HG03460 (cell line): Measurements from ENCODE around the gene SLC26A6.

Experiments used
- ATAC-seq: cut with Tn5 transposase; IDR thresholded peaks from one replicate; pipeline ENCODE4 v1.9.1; 2021; ENCODE audit not compliant: unreplicated experiment

Gene SLC26A6, protein sequence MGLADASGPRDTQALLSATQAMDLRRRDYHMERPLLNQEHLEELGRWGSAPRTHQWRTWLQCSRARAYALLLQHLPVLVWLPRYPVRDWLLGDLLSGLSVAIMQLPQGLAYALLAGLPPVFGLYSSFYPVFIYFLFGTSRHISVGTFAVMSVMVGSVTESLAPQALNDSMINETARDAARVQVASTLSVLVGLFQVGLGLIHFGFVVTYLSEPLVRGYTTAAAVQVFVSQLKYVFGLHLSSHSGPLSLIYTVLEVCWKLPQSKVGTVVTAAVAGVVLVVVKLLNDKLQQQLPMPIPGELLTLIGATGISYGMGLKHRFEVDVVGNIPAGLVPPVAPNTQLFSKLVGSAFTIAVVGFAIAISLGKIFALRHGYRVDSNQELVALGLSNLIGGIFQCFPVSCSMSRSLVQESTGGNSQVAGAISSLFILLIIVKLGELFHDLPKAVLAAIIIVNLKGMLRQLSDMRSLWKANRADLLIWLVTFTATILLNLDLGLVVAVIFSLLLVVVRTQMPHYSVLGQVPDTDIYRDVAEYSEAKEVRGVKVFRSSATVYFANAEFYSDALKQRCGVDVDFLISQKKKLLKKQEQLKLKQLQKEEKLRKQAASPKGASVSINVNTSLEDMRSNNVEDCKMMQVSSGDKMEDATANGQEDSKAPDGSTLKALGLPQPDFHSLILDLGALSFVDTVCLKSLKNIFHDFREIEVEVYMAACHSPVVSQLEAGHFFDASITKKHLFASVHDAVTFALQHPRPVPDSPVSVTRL

DNA sequence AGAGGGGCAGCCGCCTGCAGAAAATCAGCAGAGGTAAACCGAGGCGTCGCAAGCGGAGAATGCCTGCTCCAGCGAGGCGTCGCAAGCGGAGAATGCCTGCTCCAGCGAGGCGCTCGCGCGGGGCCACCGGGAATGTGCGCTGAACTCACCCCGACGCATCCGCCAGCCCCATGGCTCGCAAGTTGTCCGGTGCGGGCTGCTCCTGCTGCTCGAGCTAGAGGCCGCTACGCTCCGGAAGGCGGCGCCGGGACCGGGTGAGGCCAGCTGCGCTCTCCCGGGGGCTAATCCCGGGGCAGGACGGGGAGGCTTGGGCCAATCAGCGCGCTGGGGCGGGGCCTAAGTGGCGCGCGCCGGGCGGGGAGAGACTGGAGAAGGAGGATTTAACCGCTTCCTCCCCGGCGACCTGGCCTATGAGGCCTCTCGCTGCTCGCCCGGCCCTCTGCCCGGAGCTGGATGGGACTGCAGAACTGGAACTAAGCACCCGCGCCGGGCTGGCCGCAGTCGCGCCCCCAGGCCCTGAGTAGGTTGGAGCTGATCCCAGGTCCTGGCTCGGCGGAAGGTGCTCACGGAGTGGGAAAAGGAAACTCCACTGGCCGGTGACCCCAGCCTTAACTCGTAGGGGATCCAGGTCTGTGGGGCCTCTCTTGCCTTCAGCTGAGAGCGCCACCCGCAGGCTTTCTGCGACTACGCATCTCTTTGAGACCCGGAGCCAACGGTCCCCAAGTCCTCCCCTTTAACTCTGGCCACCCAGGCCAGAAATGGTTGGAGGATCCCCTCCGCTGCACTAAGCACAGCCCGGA is at the start of gene SLC26A6:
Gene SLC26A6 (minus strand): TSS at position 240 of the 800 bp plus-strand sequence. CDS start 68 bp downstream, at position 172.
- peak; percentile 82 for ATAC-seq

DNA sequence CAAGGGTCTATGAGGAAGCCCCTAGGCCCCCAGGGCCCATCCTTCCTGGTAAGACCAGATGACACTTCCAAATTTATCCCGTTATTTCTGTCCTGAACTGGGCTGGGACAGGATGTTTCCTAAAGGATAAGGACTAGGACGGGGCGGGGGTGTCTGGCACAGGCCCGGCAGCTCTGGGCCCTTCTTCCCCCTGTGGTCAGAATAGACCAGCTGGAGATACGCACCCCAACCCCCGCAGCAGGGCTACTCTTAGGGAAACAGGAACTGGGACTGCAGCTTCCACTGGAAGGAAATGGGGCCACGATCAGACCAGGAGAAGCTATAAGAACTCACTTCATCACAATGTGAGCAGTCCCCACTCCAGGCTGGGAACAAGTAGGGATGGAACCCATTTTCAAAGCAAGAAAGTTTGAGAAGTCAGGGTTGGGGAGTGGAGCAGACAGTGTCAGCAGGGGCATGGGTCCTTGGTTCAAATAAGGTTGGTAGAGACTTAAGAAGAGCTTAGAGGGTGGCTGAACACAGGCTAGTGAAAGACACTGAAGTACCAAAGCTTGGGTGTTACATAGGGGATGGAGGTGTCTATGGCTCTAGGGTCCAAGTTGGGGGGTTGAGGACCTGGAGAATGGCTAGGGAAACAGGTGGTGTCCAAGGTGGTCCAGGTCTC is 49.4 kb upstream of the SLC26A6 start:
- no peak for ATAC-seq

DNA sequence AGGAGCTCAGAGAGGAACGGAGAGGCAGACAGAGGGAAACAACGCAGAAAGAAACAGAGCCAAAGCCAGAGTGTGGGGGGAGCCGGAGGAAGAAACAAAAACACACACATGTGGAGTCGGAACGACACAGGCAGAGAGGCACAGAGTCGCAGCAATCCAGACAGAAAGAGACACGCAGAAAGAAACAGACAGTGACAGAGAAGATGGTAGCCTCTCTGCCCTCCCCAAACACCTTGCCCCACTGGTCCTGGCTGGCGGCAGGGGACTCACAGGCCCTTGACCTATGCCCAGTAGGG is 48.7 kb upstream of the SLC26A6 start:
- no peak for ATAC-seq

DNA sequence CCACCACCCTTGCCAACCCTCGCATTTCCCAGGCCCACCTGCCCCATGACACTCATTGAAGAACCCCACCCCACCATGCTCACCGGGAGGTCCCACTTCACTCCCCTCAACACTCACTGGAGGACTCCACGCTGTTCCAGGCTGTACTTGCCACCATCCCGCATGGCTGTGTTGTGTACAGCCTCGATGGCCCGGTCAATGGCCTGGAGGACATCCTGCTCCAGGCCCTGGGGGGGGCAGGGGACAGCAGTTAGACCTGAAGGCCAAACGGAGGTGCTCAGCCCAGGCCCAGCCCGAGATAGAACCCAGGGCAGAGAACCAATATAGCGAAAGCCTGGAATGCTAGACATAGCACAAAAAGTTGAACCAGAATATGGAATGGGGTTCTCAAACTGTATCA is 47.5 kb upstream of the SLC26A6 start:
- ATAC-seq: no peak

DNA sequence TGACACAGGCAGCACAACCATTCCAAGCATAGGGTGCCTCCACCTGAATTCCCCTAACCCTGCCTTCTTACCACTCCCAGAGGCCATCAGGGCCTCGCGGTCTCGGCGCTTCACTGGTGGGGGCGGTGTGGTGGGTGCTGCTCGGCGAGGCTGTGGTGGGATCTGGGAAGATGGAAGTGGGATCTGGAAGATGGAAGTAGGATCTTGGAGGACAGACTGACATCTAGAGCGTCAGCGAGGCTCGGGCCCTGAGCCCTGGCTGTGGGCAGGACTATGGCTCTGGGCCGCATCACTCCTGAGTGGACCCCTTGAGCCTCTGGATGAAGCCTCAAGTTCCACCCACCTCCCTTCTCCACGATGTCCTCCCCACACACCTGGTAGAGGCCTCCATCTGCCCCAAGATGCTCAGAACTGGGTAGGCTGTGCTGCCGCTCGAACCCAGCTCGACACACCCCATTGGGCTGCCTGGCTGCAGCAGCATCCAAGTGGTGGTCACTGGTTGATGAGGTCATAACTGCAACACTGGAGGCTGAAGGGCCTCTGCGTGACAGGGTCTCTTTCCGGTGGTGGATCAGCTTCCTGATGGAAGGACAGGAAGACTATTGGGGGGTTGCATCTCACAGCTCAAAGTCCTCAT is 46.8 kb upstream of the SLC26A6 start:
- ATAC-seq: no peak

DNA sequence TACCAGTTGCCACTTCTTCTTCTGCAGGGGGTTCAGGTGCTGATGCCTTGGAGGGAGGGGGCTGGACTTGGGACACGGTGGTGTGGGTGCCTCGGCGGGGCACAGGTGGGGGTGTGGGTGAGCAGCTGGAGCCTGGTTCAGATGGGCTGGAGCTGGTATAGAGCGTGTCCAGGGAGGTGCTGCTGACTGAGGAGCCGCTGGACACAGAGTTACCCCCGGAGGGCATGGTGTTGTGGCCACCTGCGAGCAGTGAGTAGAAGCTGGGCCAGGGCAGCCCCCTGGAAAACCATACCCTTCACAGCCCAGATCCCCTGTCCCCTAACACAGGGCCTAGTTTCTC is 46.2 kb upstream of the SLC26A6 start:
- ATAC-seq: no peak

DNA sequence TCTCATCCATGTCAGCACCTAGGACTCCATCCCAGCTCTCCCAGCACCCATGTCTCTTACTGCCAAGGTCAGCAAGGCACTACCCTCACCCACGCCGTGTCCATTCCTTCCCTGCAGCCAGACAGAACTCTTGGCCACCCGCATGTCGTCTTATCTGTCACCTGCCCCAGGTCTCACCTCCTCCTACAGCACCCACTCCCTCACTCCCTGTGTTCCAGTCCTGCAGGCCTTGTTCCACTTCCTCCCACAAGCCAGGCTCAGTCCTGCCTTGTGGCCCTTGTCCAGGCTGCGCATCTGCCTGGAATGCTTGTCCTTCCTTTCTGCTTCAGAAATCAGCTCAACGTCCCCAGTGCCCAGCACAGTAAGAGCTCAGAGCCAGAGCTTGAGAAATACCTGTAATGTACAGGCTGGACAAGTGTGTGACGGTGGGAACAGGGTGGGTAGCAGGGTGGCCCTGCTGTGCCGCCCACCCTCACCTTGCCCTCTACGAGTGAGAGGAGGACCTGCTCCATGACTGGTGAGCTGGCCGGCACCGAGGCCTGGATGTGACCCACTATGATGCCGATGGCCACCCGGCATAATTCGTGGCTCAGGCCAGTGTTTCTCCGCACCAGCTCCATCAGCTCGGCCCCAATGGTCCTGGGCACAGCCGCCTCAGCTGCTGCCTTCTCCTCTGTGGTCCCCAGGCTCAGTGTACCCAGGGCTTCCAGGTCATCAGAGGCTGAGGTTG is 45.7 kb upstream of the SLC26A6 start:
- ATAC-seq: no peak

DNA sequence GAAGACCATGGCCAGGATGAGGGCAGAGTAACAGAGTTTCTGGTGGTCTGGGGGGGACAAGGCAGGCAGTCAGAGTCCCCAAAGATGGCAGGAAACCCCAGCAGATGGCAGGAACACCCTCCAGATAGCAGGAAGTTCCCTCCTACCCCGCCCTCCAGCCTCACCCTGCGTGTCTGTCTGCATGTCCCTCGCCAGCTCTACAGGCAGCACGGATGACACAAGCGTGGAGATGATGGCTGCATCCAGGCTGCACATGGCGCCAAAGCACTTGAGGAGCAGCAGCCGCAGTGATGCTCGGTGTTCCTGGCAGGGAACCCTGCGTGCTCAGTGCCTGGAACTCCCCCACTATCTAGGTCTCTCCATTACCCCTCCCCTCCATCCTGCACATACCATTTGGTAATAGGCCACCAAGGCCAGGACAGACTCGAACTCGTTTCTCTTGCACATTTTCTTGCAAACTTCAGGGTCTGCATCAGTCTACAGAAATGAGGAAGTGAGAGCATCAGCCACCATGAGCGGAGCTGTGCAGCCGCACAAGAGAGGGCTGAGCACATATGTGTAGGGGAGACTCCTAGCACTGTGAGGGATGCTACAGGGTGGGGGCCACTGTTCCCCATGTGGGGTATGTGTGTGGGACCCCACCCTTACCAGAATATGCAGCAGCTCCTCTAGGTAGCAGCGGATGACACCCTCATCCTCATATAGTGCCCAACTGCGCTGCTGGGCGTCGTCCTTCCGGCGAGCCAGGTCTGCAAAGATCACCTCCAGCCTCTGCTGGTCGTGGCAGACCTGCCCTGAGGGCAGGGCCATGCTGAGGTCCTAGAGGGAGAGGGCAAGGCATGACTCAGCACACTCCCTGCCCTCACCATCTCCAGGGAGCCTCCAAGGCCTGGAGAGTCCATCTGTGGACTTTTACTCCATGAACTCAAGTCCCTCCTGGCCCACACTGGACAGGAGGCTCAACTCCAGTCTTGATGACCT is 44.4 kb upstream of the SLC26A6 start:
- ATAC-seq: no peak

DNA sequence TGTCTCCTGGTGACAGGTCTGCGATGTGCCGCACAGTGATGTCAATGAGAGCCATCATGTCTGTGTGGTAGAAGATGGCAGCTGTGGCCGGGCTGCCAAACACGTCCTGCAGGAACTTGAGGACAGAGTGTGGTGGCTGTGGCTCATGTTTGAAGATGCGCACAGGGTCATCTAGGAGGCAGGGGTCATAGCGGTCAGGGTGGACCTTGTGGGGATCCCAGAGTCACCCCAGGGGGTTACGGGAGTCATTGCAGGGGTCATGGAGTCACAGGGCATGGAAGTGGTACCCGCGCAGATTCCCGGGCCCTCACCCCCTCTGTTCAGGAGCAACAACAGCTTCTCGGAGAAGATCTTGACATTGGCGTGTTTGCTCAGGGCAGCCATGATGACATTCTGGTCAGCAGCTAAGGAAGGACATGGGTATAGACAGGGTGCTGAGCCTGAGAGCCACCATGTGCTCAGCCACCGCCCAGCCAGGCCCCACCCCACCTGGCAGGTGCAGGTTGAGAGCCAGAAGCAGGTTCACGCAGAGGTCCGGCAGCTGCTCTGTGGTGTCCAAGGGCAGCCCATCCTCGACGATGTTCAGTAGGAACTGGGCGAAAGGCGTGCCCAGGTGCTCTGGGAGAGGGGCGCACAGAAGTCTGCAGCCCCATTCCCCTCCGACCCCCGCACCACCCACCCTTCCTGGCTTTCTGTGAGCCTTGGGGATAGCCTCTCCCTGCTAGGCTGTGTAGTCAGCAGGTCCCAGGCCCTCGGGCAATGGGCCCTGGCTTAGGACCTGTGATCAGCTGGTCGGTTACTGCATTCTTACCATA is 43.5 kb upstream of the SLC26A6 start:
- no peak for ATAC-seq

DNA sequence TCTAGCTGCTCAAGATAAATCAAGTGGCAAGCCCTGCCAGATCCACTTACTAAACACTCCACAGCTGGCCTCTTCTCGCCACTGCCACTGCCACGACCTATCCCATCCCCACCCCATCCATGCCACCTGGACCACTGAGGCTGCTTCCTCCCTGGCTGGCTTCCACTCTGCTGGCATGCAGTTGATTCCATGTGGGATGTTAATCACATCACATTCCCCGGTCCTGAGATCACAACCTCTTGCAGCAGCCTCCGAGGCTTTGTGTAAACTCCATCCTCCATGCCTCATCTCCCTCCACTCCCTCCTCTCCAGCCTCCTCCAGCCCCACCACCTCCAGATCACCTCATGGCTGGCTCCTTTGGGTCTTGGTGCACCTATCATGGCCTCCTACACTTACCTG is 42.8 kb upstream of the SLC26A6 start:
- no peak for ATAC-seq

DNA sequence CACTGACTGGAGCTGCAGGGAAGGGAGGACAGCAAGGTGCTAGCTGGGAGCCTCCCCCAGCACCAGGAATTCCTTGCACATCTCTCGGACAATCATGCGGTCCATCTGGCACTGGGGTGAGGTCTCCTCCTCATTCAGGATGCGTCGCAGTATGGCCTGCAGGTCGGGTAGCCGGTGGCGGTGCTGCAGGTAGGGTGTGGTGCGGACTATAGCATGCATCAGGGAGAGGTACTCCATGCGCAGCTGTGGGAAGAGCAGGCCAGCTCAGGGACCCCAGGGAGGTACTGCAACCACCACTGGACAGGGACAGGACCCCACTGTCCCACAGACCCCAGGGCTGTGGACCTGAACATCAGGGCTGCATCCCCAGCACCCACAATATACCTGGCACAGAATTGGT is 39.2 kb upstream of the SLC26A6 start:
- ATAC-seq: no peak

DNA sequence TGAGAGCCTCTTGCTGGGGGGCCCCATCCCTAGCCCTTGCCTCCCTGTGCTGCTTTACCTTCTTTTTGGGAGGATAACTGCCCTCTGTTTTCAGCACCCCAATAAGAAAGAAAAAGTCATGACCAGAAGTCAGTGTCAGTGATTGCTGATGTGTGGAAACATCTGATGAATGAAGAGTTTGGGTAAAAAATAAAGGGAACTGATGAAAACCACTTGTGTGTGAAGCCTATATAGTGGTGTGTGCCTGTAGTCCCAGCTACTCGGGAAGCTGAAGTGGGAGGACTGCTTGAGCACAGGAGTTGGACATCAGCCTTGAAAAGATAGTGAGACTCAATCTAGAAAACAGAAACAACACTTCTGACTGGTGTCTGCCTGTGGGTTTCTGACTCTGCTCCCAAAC is 37.3 kb upstream of the SLC26A6 start:
- ATAC-seq: no peak

DNA sequence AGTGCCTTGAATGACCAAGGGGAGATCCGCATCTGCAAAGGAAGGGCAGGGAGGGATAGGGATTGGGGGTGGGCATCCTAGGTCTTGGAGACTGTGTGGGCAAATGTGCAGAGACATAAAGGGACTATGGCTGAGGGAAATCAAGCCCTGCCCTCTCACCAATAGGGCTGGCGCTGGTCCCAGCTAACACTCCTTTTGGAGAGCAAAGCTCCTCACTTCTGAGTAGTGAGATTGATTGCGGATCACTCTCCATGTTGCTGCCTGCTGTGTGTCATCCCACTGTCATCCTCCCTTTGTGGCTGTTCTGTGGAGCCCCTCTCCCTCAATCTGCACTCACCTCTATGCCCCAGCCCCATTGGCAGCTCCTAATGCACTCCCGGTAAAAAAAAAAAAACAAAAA is 29.7 kb upstream of the SLC26A6 start:
- ATAC-seq: no peak

DNA sequence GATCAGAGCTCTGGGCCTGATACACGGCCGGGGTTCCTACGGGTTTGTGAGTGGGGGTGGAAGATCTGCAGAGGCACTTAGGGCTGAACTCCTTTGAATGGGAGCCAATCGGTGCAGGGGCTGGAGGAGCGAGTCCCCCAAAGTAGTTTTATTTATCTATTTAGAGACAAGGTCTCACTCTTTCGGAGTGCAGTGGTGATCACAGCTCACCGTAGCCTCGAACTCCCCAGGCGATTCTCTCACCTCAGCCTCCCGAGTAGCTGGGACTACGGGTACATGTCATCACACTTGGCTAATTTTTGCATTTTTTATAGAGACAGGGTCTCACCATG is 29.0 kb upstream of the SLC26A6 start:
- ATAC-seq: no peak

DNA sequence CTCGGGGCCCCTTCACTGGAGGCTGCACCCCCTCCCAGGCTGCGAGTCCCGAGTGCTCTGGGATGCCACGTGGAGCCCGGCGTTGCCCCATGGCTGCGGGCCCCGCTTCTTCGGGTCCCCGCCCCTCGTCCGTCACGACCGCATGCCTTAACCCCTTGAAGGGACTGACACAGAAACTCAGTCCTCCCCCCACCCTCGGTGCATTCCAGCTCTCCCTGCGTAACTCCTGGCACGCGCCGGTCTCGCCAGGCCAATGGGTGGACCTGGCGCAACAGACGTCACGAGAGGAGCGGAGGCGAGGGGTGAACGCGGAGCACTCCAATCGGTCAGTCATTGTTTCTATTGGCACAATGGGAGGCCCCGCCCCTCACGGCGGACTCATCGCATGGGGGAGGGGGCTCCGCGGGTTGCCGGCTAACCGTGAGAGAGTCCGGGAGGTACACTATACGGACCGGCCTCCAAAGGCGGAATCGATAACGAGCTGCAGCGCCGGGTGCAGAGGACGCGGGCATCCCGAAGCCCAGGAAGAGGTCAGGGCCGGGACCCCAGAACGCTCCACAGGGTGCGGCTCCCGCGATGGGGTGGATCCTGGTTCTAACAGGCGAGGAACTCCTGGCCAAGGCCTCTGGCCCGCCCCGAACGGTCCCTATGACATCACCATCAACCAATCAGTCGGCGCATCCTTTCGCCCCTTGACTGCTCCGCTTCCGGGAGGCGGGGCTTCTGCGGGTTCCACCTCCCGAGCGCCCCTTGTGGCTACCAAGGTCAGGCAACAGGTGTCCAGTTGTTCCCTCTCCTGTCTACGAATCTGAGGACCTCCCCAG is 28.4 kb upstream of the SLC26A6 start:
- peak; percentile 88 for ATAC-seq

DNA sequence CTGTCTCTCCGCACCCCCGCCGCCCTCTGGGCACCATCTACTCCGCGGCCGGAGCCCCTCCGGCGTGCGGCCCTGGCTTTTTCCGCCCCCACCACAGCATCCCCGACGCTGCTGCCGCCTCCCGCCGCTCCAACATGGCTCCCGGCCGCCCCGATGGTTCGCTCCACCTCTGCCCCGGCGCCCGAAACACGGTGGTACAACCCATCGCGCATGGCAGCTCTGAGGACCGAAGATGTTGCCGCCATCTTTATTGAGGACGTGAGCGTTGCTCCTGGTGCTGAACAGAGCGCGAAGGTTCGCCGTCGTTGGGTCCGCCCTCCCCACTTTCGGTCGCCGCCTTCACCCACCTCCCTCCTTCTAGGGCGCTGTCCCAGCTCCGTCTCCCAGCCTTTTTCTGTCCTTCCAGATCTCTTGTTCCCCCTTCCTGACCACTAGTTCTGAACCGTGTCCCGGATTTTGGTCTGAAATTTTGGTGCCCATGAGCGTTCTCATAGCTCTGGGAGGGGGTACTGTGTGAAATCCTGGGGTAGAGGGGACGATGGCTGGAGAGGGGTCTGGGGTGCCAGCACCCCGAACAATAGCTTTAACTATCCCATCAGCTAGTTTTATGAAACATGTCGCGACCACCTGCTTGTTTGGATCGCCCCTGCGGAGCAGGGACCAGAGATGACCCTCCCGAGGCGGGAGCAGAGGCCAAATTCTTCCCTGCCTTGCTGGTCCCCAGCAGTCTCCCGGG is 27.7 kb upstream of the SLC26A6 start, which contains the start of gene CELSR3:
Gene CELSR3 (minus strand): TSS at position 134 of the 736 bp plus-strand sequence. CDS start 252 bp downstream, outside the sequence.
- ATAC-seq: no peak
